Measurements from ENCODE around the gene PLEKHA6.

Gene PLEKHA6

GRCh38 chr1:204362984-204363334 is 3.2 kb upstream of the PLEKHA6 start:
- H3K36me3 ChIP-seq (ENCODE audit: insufficient read depth, low read length) = no peaks in the 10 kb centered on the region
- H3K9me3 ChIP-seq (replicated peaks; ENCODE audit: low read length) = no peaks in the 10 kb centered on the region
- H3K27me3 ChIP-seq (ENCODE audit: control insufficient read depth, insufficient read depth, low read length) = peaks cover 39% of the 10 kb centered on the region
- H3K4me1 ChIP-seq (ENCODE audit: control insufficient read depth, insufficient read depth, low read length) = peaks cover 22% of the 10 kb centered on the region
- peak overlapping the region; percentile 92 for H3K4me2 ChIP-seq (ENCODE audit: low read length)
- peak overlapping the region; percentile 70 for H3K4me3 ChIP-seq (ENCODE audit: low read length)
- peak overlapping the region; percentile 45 for H3K9ac ChIP-seq (ENCODE audit: low read depth, low read length)

GRCh38 chr1:204361781-204362180 is 2.1 kb upstream of the PLEKHA6 start:
- H3K4me3 ChIP-seq (ENCODE audit: low read length) = no peak overlapping the region
- H3K36me3 ChIP-seq (ENCODE audit: insufficient read depth, low read length) = no peaks in the 10 kb centered on the region
- H3K4me2 ChIP-seq (ENCODE audit: low read length) = no peak overlapping the region
- H3K4me1 ChIP-seq (ENCODE audit: control insufficient read depth, insufficient read depth, low read length) = peaks cover 34% of the 10 kb centered on the region
- peaks cover 35% of the 10 kb centered on the region for H3K27me3 ChIP-seq (ENCODE audit: control insufficient read depth, insufficient read depth, low read length)
- H3K9ac ChIP-seq (ENCODE audit: low read depth, low read length) = no peak overlapping the region
- H3K9me3 ChIP-seq (replicated peaks; ENCODE audit: low read length) = no peaks in the 10 kb centered on the region

GRCh38 chr1:204361341-204361771 is 1.6 kb upstream of the PLEKHA6 start:
- no peak overlapping the region for H3K4me3 ChIP-seq (ENCODE audit: low read length)
- H3K9me3 ChIP-seq (replicated peaks; ENCODE audit: low read length) = no peaks in the 10 kb centered on the region
- peaks cover 36% of the 10 kb centered on the region for H3K4me1 ChIP-seq (ENCODE audit: control insufficient read depth, insufficient read depth, low read length)
- H3K4me2 ChIP-seq (ENCODE audit: low read length) = no peak overlapping the region
- H3K9ac ChIP-seq (ENCODE audit: low read depth, low read length) = no peak overlapping the region
- H3K27me3 ChIP-seq (ENCODE audit: control insufficient read depth, insufficient read depth, low read length) = peaks cover 35% of the 10 kb centered on the region
- H3K36me3 ChIP-seq (ENCODE audit: insufficient read depth, low read length) = no peaks in the 10 kb centered on the region

- Histone ChIP-seq H3K4me3 (ENCODE audit: low read length) (no peak overlapping the region), H3K4me1 (ENCODE audit: control insufficient read depth, insufficient read depth, low read length) (peaks cover 36% of the 10 kb centered on the region), H3K27me3 (ENCODE audit: control insufficient read depth, insufficient read depth, low read length) (peaks cover 27% of the 10 kb centered on the region)
Measured at GRCh38 chr1:204360314-204360713, 585 bp upstream of the PLEKHA6 start.

GRCh38 chr1:204359131-204359473 is 627 bp downstream of the PLEKHA6 start:
- H3K9ac ChIP-seq (ENCODE audit: low read depth, low read length) = no peak overlapping the region
- no peaks in the 10 kb centered on the region for H3K36me3 ChIP-seq (ENCODE audit: insufficient read depth, low read length)
- peak overlapping the region; percentile 61 for H3K4me2 ChIP-seq (ENCODE audit: low read length)
- H3K9me3 ChIP-seq (replicated peaks; ENCODE audit: low read length) = no peaks in the 10 kb centered on the region
- peaks cover 36% of the 10 kb centered on the region for H3K4me1 ChIP-seq (ENCODE audit: control insufficient read depth, insufficient read depth, low read length)
- peaks cover 20% of the 10 kb centered on the region for H3K27me3 ChIP-seq (ENCODE audit: control insufficient read depth, insufficient read depth, low read length)
- peak overlapping the region; percentile 57 for H3K4me3 ChIP-seq (ENCODE audit: low read length)

More at GRCh38 chr1:204360314-204360713, 585 bp upstream of the PLEKHA6 start:
- Histone ChIP-seq H3K9ac (ENCODE audit: low read depth, low read length) (no peak overlapping the region), H3K36me3 (ENCODE audit: insufficient read depth, low read length) (no peaks in the 10 kb centered on the region), H3K4me2 (ENCODE audit: low read length) (no peak overlapping the region), H3K9me3 (replicated peaks; ENCODE audit: low read length) (no peaks in the 10 kb centered on the region)

- no peak overlapping the region for H3K9ac ChIP-seq (ENCODE audit: low read depth, low read length)
- H3K9me3 ChIP-seq (replicated peaks; ENCODE audit: low read length) = no peaks in the 10 kb centered on the region
- peaks cover 20% of the 10 kb centered on the region for H3K27me3 ChIP-seq (ENCODE audit: control insufficient read depth, insufficient read depth, low read length)
- peak overlapping the region; percentile 57 for H3K4me3 ChIP-seq (ENCODE audit: low read length)
- no peaks in the 10 kb centered on the region for H3K36me3 ChIP-seq (ENCODE audit: insufficient read depth, low read length)
- H3K4me1 ChIP-seq (ENCODE audit: control insufficient read depth, insufficient read depth, low read length) = peaks cover 36% of the 10 kb centered on the region
- peak overlapping the region; percentile 61 for H3K4me2 ChIP-seq (ENCODE audit: low read length)
Measured at GRCh38 chr1:204358605-204359004, 1.1 kb downstream of the PLEKHA6 start.

GRCh38 chr1:204357551-204358490 is 1.9 kb downstream of the PLEKHA6 start:
- peaks cover 20% of the 10 kb centered on the region for H3K27me3 ChIP-seq (ENCODE audit: control insufficient read depth, insufficient read depth, low read length)
- peak overlapping the region; percentile 46 for H3K4me3 ChIP-seq (ENCODE audit: low read length)
- peak overlapping the region; percentile 58 for H3K4me2 ChIP-seq (ENCODE audit: low read length)
- no peaks in the 10 kb centered on the region for H3K36me3 ChIP-seq (ENCODE audit: insufficient read depth, low read length)
- H3K9me3 ChIP-seq (replicated peaks; ENCODE audit: low read length) = no peaks in the 10 kb centered on the region
- peaks cover 29% of the 10 kb centered on the region for H3K4me1 ChIP-seq (ENCODE audit: control insufficient read depth, insufficient read depth, low read length)
- H3K9ac ChIP-seq (ENCODE audit: low read depth, low read length) = no peak overlapping the region

- Histone ChIP-seq H3K4me3 (ENCODE audit: low read length) (peak overlapping the region; percentile 42), H3K36me3 (ENCODE audit: insufficient read depth, low read length) (no peaks in the 10 kb centered on the region), H3K4me1 (ENCODE audit: control insufficient read depth, insufficient read depth, low read length) (peaks cover 29% of the 10 kb centered on the region), H3K4me2 (ENCODE audit: low read length) (peak overlapping the region; percentile 58), H3K9ac (ENCODE audit: low read depth, low read length) (no peak overlapping the region), H3K9me3 (replicated peaks; ENCODE audit: low read length) (no peaks in the 10 kb centered on the region), H3K27me3 (ENCODE audit: control insufficient read depth, insufficient read depth, low read length) (peaks cover 12% of the 10 kb centered on the region)
Measured at GRCh38 chr1:204356997-204357396, 2.7 kb downstream of the PLEKHA6 start.

- H3K9ac ChIP-seq (ENCODE audit: low read depth, low read length) = no peak overlapping the region
- H3K9me3 ChIP-seq (replicated peaks; ENCODE audit: low read length) = no peaks in the 10 kb centered on the region
- H3K27me3 ChIP-seq (ENCODE audit: control insufficient read depth, insufficient read depth, low read length) = peaks cover 11% of the 10 kb centered on the region
Measured at GRCh38 chr1:204355913-204356312, 3.8 kb downstream of the PLEKHA6 start.

GRCh38 chr1:204354579-204354978 is 5.2 kb downstream of the PLEKHA6 start:
- H3K4me1 ChIP-seq (ENCODE audit: control insufficient read depth, insufficient read depth, low read length) = peaks cover 32% of the 10 kb centered on the region
- H3K36me3 ChIP-seq (ENCODE audit: insufficient read depth, low read length) = no peaks in the 10 kb centered on the region
- H3K27me3 ChIP-seq (ENCODE audit: control insufficient read depth, insufficient read depth, low read length) = peaks cover 18% of the 10 kb centered on the region

More at GRCh38 chr1:204355913-204356312, 3.8 kb downstream of the PLEKHA6 start:
- Histone ChIP-seq H3K4me3 (ENCODE audit: low read length) (no peak overlapping the region), H3K36me3 (ENCODE audit: insufficient read depth, low read length) (no peaks in the 10 kb centered on the region), H3K4me2 (ENCODE audit: low read length) (no peak overlapping the region), H3K4me1 (ENCODE audit: control insufficient read depth, insufficient read depth, low read length) (peaks cover 29% of the 10 kb centered on the region)

GRCh38 chr1:204353213-204353910 is 6.4 kb downstream of the PLEKHA6 start:
- peaks cover 16% of the 10 kb centered on the region for H3K27me3 ChIP-seq (ENCODE audit: control insufficient read depth, insufficient read depth, low read length)
- peaks cover 29% of the 10 kb centered on the region for H3K4me1 ChIP-seq (ENCODE audit: control insufficient read depth, insufficient read depth, low read length)
- H3K9ac ChIP-seq (ENCODE audit: low read depth, low read length) = no peak overlapping the region
- no peak overlapping the region for H3K4me2 ChIP-seq (ENCODE audit: low read length)
- no peaks in the 10 kb centered on the region for H3K9me3 ChIP-seq (replicated peaks; ENCODE audit: low read length)
- no peak overlapping the region for H3K4me3 ChIP-seq (ENCODE audit: low read length)
- no peaks in the 10 kb centered on the region for H3K36me3 ChIP-seq (ENCODE audit: insufficient read depth, low read length)

More at GRCh38 chr1:204354579-204354978, 5.2 kb downstream of the PLEKHA6 start:
- Histone ChIP-seq H3K9ac (ENCODE audit: low read depth, low read length) (no peak overlapping the region), H3K4me2 (ENCODE audit: low read length) (no peak overlapping the region), H3K4me3 (ENCODE audit: low read length) (no peak overlapping the region), H3K9me3 (replicated peaks; ENCODE audit: low read length) (no peaks in the 10 kb centered on the region)
